Measurements from ENCODE around the gene AADACL2.

GRCh38 chr3:151750181-151750580 lies 16.5 kb downstream of the AADACL2 start:
- TF ChIP-seq CTCF (IDR thresholded peaks at IDR 0.05; ENCODE audit: poor library complexity), result no peak
- TF ChIP-seq EZH2 (IDR thresholded peaks at IDR 0.05; ENCODE audit: borderline replicate concordance), result no peak

Data from hepatocyte (in vitro differentiated cells).